GM18873 (cell line): Measurements from ENCODE around the gene IL1F10.

ENCODE experiments used
- ATAC-seq: cut with Tn5 transposase; IDR thresholded peaks from one replicate; pipeline ENCODE4 v1.9.1; 2021; ENCODE audit warnings: mild to moderate bottlenecking, moderate library complexity, moderate number of reproducible peaks; ENCODE audit not compliant: unreplicated experiment, low FRiP score

Gene IL1F10

GRCh38 chr2:113067681-113068080 lies at the start of gene IL1F10:
Gene IL1F10 (plus strand): TSS chr2:113067970. CDS start chr2:113072739, 4,769 bp downstream.
- no peak for ATAC-seq

GRCh38 chr2:113018509-113018908 lies 49.3 kb upstream of the IL1F10 start:
- no peak for ATAC-seq

GRCh38 chr2:113021312-113021711 lies 46.5 kb upstream of the IL1F10 start:
- ATAC-seq = no peak

- no peak for ATAC-seq
These were observed 43.0 kb upstream of the IL1F10 start for GRCh38 chr2:113024764-113025163.

GRCh38 chr2:113025737-113026136 lies 42.0 kb upstream of the IL1F10 start:
- ATAC-seq = no peak

- ATAC-seq = no peak
These were observed 40.1 kb upstream of the IL1F10 start for GRCh38 chr2:113027691-113028090.

GRCh38 chr2:113028112-113028511 lies 39.7 kb upstream of the IL1F10 start:
- ATAC-seq = no peak

- no peak for ATAC-seq
These were observed 35.0 kb upstream of the IL1F10 start for GRCh38 chr2:113032737-113033136.

- ATAC-seq = no peak
These were observed 33.8 kb upstream of the IL1F10 start for GRCh38 chr2:113034016-113034415.

GRCh38 chr2:113036763-113037162 lies 31.0 kb upstream of the IL1F10 start:
- ATAC-seq = no peak

- no peak for ATAC-seq
These were observed 29.5 kb upstream of the IL1F10 start for GRCh38 chr2:113038291-113038690.

GRCh38 chr2:113039158-113039557 lies 28.6 kb upstream of the IL1F10 start:
- ATAC-seq = no peak

- ATAC-seq = no peak
These were observed 28.1 kb upstream of the IL1F10 start for GRCh38 chr2:113039719-113040118.

GRCh38 chr2:113041871-113042270 lies 25.9 kb upstream of the IL1F10 start:
- no peak for ATAC-seq

- ATAC-seq = no peak
These were observed 21.3 kb upstream of the IL1F10 start for GRCh38 chr2:113046465-113046864.

GRCh38 chr2:113050921-113051895 lies 16.6 kb upstream of the IL1F10 start:
- ATAC-seq = no peak

- no peak for ATAC-seq
These were observed 15.3 kb upstream of the IL1F10 start, which contains the start of gene IL36B for GRCh38 chr2:113052396-113052917. Gene IL36B (minus strand): TSS chr2:113052867.

- ATAC-seq = no peak
These were observed 14.1 kb upstream of the IL1F10 start for GRCh38 chr2:113053666-113054065.

GRCh38 chr2:113054066-113054465 lies 13.7 kb upstream of the IL1F10 start:
- ATAC-seq = no peak

- no peak for ATAC-seq
These were observed 11.2 kb upstream of the IL1F10 start for GRCh38 chr2:113056521-113056920.

- ATAC-seq = no peak
These were observed 10.7 kb upstream of the IL1F10 start for GRCh38 chr2:113057117-113057516.
